GM11168 (cell line): ENCODE data around the gene KCNN3.

Source experiments
- in situ Hi-C: fragments of 300-500 bp; cut with MboI; formaldehyde crosslinking; loops from one replicate; pipeline ENCODE4 v1.12.0; 2022; ENCODE audit warnings: low sequenced_read_pairs; ENCODE audit not compliant: unreplicated experiment

The KCNN3 gene

DNA sequence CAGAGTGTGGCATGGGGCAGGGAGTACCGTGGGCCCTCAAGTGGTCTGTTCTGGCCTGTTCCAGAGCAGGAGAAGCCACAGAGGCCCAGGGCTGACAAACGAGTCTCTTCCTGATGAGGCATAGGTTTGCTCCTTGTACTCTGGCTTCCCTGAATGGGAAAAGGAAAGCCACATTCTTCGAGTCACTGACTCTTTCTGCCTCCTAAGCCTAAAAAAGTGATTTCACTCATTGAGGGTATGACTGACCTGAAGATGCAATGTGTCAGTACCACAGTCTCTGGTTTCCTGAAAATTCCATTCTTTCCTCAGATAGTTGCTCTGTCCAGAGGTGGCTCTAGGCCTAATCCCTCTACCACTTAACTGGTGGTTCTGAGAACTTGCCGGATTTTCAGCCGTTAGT is 92.3 kb downstream of the KCNN3 start:
- in situ Hi-C loops, result no loop called here

DNA sequence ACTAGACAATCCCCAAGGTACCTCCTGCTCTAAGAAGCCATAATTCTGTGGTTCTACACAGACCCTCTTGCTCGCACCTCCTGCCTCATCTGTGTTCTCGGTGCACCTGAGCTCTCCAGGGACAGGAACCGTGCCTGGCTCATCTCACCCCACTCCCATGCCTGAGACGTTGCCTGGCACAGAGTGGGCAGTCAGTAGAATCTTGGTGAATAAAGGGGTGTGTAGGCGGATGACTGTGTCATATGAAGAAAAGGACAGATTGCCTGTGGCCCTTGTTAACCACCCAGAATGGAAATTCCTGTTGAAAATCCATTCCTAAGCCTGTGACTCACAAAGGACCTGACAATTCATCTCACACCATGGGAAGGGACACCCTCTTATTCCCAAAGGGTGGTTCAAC is 92.9 kb downstream of the KCNN3 start:
- in situ Hi-C loops, result no loop called here

DNA sequence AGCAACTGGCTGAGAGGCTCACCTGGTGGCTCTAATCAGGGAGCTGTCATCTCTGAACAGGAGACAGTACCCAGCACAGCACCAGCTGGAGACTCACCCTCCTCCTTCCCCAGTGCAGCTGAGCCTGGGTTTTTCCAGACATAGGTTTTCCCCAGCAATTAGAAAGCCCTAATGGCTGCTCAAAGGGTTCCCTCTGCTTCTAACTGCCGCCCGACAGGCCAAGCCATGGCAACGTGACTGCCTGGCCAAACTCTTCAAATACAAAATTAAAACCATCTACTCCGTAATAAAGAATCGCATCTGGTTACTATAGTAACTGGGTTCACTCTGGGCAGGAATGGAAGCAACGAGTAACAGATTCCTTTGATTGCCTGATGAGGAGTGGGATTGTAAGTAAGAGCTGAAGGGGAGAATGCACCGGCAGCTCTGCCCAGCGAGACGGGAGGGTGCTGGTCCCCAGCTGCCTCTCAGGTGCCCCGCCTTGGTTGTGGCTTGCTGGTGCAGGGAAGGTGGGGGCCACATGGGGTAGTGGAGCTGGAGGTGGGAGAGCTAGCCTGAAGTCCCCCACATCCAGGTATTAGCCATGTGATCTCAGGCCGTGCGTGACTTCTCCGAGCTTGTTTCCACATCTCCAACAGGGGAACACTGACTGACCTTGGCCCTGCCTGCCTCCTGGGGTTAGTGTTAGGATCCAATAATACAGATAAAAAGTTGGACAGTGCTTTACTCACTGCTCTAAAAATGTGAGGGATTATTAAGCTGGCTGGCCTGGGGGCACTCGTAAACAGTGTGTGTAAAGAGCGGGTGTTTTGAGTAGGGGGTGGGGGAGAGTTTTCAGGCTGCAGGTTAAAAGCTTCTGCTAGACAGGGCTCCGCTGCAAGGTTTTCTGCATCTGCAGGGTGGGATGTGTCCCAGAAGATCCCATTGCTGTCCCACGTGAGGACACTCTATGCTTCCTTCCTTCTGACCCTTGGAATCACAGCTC is 94.2 kb downstream of the KCNN3 start:
- in situ Hi-C loops, result no loop called here

DNA sequence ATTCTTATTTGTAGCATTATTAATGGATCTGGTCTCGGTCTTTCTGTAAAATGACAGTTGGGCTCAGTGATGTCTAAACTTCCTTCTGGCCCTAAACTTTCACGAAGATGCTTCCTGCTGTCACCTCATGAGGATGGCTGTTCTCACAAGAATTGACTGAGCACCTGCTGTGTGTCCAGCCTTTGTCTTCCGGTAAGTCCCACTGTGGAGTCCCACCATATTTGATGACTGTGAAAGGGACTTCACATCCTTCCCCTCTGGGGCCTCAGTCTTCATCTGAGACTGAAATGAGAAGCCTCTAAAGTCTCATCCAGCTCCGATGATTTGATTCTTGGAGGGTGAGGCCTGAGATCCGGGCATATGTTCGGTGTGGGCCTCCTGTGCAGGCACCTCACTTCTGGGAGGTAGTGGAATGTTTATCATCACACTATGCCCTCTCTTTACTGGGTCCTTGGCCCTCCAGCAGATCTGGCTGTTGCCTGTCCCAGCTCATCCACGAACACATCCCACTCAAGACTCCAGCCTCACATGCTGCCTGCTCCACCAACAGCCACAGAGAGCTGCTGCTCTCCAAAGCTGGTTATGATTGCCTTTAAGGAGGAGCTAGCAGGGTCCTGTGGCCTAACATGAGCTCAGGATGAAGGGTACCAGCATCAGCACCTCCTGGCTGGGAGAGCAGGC is 95.8 kb downstream of the KCNN3 start:
- in situ Hi-C loops, result no loop called here

DNA sequence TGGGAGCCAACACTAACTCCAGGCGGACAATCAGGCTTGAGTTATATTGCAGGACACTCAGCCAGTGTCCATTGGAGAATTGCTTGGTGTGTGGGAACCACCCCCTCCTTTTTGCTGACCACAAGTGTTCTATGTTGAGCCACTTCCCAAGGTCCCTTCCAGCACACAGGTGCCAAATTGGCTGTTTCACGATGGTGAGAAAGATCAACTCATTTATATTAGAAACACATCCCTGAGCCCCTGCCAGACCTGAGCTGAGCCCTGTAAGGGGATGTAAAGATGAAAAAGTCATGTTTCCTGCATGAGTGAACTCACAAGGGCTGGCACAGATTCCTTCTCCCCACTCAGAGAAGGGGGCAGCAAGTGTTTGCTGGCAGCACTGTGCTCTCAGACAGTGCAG is 96.5 kb downstream of the KCNN3 start:
- in situ Hi-C loops, result no loop called here

DNA sequence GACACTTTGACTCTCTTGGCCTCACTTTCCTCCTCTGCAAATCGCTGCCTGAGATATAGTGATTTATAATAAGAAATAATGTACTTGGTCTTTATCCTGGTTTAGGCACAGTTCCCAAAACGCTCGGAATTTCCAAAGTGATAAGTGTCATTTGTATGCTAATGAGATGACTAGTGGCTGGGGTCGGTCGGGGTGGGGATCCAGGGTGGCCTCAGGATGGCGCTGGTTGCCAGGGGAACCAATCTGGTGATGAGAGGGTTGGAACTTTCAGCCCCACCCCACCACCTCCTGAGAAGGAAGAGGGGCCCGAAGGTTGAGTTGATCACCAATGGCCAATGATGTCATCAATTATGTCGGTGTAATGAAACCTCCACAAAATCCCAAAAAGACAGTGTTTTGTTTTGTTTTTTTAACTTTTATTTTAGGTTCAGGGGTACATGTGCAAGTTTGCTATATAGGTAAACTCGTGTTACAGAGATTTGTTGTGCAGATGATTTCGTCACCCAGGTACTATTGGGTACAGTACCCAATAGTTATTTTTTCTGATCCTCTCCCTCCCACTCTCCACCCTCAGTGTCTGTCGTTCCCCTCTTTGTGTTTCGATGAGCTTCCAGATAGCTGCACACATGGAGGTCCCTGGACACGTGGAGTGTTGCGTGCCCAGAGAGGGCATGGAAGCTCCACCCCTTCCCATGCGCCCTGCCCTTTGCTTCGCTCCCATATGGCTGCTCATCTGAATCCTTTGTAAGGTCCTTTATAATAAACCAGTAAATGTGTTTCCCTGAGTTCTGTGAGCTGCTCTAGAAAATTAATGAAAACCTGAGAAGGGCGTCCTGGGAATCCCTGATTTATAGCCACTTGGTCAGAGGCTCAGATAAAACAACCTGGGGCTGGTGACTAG is 97.2 kb downstream of the KCNN3 start:
- in situ Hi-C loops, result no loop called here

DNA sequence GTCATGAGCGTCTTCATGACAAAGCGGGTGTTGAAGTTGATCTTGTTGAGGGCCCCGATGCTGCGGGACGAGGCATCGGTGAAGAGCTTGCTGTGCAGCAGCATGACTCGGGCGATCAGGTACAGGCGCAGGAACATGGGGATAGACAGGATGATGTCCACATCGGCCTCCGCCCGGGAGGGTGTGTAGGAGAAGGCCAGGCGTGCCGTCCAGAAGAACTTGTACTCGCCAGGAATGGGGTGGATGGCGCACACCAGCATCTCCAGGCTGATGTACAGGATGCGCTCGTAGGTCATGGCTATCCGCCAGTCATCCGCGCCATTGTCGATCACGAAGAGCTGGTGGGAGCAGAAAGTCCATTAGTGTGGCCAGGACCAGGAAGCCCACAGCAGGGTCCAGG is 98.0 kb downstream of the KCNN3 start:
- in situ Hi-C loops, result no loop called here

DNA sequence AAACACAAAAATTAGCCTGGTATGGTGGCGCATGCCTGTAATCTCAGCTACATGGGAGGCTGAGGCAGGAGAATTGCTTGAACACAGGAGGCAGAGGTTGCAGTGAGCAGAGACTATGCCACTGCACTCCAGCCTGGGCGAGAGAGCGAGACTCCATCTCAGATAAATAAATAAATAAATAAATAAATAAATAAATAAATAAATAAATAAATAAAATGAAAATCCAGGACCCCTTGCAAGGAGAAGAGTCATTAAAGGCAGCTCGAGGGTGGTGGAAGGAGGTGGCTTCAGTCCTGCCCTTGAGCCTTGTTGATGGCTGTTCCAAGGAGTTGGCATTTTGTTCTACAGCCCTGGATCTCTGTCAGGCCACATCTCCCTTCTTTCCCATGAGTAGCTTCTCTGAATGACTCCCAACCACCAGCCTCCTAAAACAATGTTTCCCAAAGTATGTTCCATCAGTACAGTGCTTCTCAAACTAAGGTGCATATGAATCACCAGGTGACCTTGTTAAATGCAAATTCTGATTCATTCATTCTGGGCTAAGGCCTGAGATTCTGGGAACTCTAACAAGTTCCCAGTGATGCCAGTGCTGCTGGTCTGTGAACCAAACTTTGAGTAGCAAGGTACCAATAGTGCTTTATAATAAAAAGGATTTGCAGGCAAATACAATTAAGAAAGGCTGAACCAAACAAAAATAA is 99.0 kb downstream of the KCNN3 start:
- in situ Hi-C loops, result no loop called here

DNA sequence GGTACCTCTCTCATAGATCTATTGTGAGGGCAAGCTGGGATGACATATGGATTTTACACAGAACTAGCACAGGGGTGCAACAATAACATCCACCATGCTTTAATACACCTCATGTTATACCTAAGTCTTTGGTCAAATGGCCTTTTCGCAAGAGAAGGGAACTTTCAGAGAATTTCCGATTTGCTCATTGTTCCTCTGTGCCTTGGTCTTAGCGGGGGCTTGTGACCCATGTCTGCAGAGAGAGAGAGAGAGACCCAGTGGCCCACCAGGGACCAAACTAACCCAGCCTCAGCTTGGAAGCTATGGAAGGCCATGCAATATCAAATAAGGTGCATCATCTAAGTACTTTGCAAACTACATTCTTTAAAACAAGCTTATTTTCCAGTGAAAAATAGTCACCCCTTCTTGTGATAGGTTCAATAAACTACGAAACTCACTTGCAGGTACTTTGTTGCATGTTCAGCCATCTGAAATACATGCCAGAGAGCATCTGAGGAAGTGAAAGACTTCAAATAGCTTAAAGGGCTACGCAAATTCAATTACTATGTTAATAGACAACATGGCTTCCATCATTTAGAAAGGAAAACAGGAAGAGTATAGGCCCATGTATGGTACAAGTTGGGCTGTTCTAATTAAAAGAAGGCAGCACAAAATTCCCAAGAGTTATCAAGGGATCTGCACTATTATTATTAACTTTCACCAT is 100.7 kb downstream of the KCNN3 start:
- in situ Hi-C loops, result no loop called here

DNA sequence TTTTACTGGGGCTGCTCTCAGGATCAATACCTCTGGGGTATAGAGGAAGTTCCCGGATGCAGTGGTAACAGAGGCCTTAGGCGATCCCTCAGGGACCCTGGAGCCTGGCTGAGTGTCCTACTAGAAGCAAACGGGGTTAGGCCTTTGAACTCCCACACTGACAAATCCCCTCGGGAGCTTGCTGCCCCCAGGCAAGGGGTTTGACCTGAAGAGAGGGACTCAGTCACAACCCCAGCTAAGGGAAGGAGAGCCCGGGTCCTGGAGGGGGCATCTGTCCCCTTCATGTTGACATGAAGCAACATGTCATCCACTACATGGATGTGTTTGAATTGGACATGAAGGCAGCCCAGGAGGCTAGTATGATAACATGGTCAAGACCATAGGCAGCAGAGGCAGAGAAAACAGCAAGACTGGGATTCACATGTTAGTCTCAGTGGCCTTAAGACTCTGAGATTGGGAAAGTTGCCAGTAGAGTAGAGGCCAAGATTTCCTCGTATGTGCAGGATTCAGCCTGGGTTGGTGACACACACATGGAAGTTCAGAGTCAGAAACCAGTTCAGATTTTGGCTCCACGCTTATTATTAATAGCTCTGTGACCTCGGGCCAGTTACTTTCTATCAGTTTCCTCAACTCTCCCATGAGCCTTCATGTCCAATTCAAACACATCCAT is 101.5 kb downstream of the KCNN3 start:
- in situ Hi-C loops, result no loop called here

DNA sequence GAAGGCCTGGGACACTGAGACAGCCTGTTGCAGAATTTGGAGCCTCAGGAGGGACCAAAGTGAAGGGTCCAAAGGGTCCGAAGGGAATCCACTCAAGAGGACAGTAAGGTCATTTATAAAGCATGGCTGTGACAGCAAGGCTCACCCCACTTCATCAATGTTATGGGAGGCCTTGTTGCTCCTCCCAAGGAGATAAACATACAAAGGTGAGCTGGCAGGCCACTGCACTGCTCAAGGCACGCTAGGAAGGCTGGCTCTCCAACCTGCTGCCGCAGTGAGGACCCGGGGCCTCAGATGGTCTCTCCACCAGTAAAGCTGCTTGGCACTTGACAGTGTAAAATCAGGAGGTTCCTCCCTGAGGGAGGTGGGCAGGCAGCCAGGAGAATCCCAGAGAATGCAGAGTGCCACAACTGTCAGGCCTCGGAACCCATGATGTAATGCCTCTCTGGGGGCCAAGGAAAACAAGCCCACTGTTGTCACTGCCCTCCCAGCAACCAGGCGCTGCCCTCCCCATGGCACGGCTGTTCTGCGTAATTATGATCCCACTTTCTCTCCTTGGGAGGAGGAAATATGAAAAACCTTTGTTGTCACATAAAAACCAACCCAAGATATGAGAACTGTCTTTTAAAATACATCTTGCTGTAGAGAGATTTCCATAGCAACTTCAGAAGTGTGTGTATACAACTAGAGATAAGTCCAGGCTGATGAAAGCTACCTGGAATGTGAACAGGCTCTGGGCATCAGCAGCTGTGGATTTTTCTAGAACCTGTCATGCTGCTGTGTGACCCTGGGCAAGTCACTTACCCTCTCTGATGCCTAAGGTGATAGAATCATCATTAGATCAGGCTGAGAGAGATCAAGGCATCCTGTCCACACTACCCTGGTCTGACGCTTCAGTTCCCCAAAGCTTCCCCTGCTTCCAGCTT is 102.5 kb downstream of the KCNN3 start:
- in situ Hi-C loops, result no loop called here

DNA sequence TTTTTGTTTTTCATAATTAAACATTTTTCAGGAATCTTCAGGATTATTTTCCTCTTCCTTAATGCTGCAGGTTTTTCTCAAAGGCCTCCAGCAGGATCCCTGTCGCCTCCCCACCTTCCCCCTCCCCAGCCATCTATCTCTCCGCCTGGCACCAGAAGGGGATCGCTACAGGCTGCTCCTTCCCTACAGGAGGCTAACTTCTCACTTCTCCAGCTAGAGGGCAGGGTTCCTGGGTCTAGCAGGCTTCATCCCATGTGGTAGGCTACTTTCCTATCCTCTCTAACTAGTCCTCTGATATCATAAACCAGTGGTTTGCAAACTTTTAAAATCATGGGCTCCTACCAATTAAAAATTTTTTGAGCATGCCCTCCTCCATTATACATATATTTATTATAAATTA is 104.1 kb downstream of the KCNN3 start:
- in situ Hi-C loops, result no loop called here

DNA sequence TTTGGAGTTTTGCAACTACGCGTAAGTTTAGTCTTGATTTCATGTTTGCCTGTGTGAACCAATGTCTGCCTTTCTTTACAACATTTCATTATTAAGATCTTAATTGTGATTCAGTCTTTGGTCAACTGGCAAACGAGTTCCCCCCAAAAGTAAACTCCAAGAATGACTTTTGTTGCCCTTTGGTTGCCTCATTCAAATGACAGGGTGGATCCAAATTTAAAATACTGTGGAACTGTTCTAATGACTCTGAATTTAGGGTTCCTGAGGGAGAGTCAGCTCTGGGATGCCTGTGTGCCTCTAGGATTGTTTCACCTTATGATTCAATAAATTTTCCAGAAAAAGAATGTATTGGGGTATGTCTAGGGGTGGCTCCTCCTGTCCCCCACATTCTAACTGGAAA is 105.3 kb downstream of the KCNN3 start:
- in situ Hi-C loops, result no loop called here

DNA sequence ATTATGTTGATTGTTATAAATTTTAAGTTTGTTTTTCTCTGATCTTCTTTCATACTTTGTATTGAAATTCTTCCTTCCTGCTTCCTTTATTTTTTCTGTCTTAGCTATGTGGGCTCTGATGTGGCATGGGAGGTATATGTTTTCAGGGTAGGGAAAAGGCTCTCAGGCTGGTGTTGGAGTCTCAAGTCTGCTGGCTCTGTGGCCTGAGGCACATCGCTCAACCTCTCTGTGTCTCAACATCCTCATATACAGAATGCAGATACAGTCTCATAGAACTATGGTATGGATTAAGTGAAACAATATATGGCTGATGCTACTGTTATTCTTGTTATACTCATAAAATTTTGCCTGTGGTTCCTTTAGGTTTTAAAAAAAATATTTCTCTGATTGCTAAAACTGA is 105.9 kb downstream of the KCNN3 start:
- in situ Hi-C loops, result no loop called here

DNA sequence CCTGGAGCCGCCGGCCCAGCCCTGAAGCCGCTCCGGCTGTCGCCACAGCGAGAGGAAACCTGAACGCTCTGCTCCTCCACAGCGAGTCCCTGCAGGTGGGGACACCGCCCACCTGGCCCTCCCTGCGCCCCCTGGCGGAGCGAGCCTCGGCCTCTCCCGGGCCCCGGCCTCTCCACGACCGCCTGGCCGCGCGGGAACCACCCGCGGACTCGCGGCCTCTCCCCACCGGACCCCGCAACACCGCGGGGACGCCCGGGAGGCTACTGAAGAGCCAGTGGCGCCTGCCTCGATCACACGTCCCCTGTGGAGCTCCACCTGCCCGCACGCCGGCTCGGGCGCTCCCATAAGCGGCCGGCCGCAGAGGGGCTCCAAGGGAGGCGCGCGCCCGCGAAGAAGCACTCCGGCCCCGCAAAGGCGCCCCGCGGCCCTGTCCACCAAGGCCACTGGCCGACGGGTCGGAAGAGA is 109.6 kb downstream of the KCNN3 start:
- in situ Hi-C loops, result no loop called here

DNA sequence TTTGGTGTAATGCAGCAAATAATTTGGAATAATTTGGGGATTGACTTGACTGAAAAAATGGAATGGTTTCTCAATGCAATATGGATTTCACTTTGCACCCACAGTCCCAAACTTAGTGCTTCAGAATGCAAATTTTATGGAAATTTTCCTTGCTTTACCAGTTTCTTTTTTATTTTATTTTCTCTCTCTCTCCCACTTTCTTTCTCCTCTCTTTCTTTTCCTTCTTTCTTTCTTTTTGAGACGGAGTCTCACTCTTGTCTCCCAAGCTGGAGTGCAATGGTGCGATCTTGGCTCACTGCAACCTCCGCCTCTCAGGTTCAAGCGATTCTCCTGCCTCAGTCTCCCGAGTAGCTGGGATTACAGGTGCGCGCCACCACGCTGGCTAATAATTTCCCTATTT is 110.3 kb downstream of the KCNN3 start:
- in situ Hi-C loops, result no loop called here

DNA sequence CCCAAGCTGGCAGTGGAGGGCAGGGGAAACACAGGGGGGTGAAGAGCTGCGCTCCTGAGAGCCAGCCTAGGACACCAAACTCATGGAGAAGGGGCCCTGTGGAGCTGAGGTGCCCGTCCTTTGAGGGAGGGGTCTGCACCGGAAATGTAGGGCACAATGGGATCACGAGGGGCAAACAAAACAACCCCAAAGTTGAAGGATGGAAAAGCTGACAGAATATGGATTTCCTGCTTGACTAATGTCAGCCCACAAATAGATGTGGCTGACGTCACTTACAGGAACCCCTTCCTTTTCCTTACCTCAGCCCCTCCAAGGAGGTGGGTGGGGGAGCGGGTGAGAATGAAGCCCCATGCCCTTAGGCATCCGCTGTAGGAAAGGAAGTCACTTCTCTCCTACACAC is 110.9 kb downstream of the KCNN3 start:
- in situ Hi-C loops, result no loop called here

DNA sequence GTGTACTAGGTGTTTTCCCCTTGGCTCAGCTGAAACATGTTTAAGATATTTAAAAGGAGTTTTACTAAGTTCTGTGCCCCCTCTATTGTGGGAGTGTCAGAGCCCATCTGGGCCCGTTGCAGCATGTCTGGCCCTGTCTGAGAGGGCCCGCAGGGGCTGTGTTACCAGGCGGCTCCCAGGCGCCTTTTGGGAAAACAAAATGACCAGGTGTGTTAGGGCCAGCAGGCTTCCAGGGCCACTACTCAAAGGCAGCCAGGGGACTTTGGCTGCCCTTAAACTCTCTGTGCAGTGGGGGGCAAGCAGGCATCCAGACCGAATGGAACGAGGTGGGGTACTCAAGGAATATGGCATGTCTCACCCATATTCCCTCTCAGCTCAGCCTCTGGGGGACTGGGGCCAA is 111.7 kb downstream of the KCNN3 start:
- in situ Hi-C loops, result no loop called here
